ENCODE results near the gene NUSAP1.
A peak's percentile ranks its signal among the peaks of the same experiment; 100 is the strongest.
"Not testable (repeated sequence)": the region's sequence is repeated elsewhere in the genome, so short reads cannot be mapped to it uniquely, and the experiment has no call there.

NUSAP1 gene

DNA sequence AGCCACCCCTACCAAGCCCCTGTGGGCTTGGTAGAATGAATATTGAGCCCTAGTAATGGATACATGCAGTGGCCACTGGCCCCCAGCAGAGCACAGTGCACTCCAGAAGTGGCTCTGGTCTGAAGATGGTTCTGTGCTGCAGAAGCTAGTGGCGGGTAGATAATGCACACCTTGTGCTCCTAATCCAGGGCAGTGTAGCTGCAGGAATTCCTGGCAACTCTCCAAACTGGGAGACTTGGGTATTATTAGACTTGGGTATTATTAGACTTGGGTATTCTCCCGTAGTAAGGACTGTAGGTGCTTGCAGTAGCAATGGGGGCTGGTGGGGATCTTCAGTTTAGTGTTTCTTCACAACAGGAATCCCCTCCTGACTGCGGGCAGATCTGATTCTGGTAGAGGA, 34.7 kb downstream of the NUSAP1 start:
- H3K27me3 ChIP-seq (replicated peaks in 2 of 5; ENCODE audit: control insufficient read depth in 4 of 5, insufficient read depth in 5 of 5, low read length in 4 of 5), result no peaks in the 10 kb centered on the region
- no peak overlapping the region for H3K4me3 ChIP-seq (ENCODE audit: control insufficient read depth in 1 of 7, extremely low read depth in 1 of 7, insufficient read depth in 4 of 7, low read depth in 2 of 7, low read length in 6 of 7)
- peaks cover 23 to 73% (median 48%) of the 10 kb centered on the region in 4 experiments for H3K36me3 ChIP-seq (ENCODE audit: control insufficient read depth in 4 of 4, insufficient read depth in 4 of 4, low read length in 3 of 4)
- ChIA-PET CTCF (no interaction called here), POLR2A (no interaction called here)
- no peaks in the 10 kb centered on the region for H3K9me3 ChIP-seq (ENCODE audit: control extremely low read depth in 1 of 5, control insufficient read depth in 4 of 5, insufficient read depth in 2 of 5, low read depth in 1 of 5, low read length in 4 of 5)
- WGBS (ENCODE audit: insufficient coverage), result 100% methylated on average over 3 of the region's 3 CpGs
- H3K27ac ChIP-seq (ENCODE audit: insufficient read depth in 1 of 2, low read depth in 1 of 2, low read length in 2 of 2, poor library complexity in 1 of 2, severe bottlenecking in 2 of 2), result no peak overlapping the region
- no peaks in the 10 kb centered on the region for H3K4me1 ChIP-seq (ENCODE audit: control extremely low read depth in 1 of 4, control insufficient read depth in 4 of 4, insufficient read depth in 4 of 4, low read length in 3 of 4)
- DNase-seq, result no peak

DNA sequence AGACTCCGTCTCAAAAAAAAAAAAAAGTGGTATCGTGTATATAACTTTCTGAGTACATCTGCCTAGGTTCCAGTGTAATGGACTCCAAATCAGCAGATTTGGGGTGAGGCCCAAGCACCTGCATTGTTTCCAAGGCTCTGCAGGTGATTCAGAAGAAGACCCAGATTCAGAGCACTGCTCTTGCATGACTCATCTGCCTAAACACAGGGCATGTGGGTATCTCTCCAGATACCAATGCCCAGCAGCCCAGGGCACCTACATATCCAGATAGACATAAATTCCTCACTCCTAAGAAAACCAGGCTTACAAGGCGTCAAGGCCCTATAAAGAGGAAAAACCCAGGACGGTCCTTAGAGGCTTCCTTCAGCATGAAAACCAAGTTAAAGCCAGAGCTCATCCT, 45.3 kb downstream of the NUSAP1 start:
- no peak for DNase-seq
- H3K9me3 ChIP-seq (ENCODE audit: control extremely low read depth in 1 of 5, control insufficient read depth in 4 of 5, insufficient read depth in 2 of 5, low read depth in 1 of 5, low read length in 4 of 5), result no peaks in the 10 kb centered on the region
- peaks cover 21 to 58% (median 40%) of the 10 kb centered on the region in 4 experiments for H3K36me3 ChIP-seq (ENCODE audit: control insufficient read depth in 4 of 4, insufficient read depth in 4 of 4, low read length in 3 of 4)
- H3K4me3 ChIP-seq (ENCODE audit: control insufficient read depth in 1 of 7, extremely low read depth in 1 of 7, insufficient read depth in 4 of 7, low read depth in 2 of 7, low read length in 6 of 7), result no peak overlapping the region
- H3K27ac ChIP-seq (ENCODE audit: insufficient read depth in 1 of 2, low read depth in 1 of 2, low read length in 2 of 2, poor library complexity in 1 of 2, severe bottlenecking in 2 of 2), result no peak overlapping the region
- H3K4me1 ChIP-seq (ENCODE audit: control extremely low read depth in 1 of 4, control insufficient read depth in 4 of 4, insufficient read depth in 4 of 4, low read length in 3 of 4), result no peaks in the 10 kb centered on the region
- 100% methylated on average over 4 of the region's 4 CpGs for WGBS (ENCODE audit: insufficient coverage)
- CTCF ChIA-PET, result no interaction called here
- POLR2A ChIA-PET, result no interaction called here
- H3K27me3 ChIP-seq (replicated peaks in 2 of 5; ENCODE audit: control insufficient read depth in 4 of 5, insufficient read depth in 5 of 5, low read length in 4 of 5), result no peaks in the 10 kb centered on the region

DNA sequence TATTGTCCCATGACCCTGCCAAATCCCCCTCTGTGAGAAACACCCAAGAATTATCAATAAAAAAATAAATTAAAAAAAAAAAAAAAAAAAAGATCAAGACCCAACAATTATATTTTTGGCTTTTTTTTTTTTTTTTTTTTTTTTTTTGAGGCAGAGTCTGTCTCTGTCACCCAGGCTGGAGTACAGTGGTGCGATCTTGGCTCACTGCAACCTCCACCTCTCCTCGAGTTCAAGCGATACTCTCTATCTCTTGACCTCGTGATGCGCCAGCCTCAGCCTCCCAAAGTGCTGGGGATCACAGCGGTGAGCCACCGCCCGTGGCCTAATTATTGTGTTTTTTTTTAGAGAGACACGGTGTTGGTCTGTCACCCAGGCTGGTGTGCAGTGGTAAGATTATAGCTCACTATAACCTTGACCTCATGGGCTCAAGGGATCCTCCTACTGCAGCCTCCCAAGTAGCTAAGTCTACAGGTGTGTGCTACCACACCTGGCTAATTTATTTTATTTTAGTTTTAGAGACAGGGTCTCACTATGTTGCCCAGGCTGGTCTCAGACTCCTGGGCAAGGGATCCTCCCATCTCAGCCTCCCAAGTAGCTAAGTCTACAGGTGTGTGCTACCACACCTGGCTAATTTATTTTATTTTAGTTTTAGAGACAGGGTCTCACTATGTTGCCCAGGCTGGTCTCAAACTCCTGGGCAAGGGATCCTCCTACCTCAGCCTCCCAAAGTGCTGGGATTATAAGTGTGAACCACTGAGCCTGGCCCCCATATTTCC, 51.5 kb downstream of the NUSAP1 start:
- 100% methylated on average over 3 of the region's 9 CpGs for WGBS (ENCODE audit: insufficient coverage)
- CTCF ChIA-PET; H3K27ac ChIP-seq (ENCODE audit: insufficient read depth in 1 of 2, low read depth in 1 of 2, low read length in 2 of 2, poor library complexity in 1 of 2, severe bottlenecking in 2 of 2); H3K9me3 ChIP-seq (ENCODE audit: control extremely low read depth in 1 of 5, control insufficient read depth in 4 of 5, insufficient read depth in 2 of 5, low read depth in 1 of 5, low read length in 4 of 5); DNase-seq; H3K27me3 ChIP-seq (replicated peaks in 2 of 5; ENCODE audit: control insufficient read depth in 4 of 5, insufficient read depth in 5 of 5, low read length in 4 of 5); H3K4me3 ChIP-seq (ENCODE audit: control insufficient read depth in 1 of 7, extremely low read depth in 1 of 7, insufficient read depth in 4 of 7, low read depth in 2 of 7, low read length in 6 of 7); H3K4me1 ChIP-seq (ENCODE audit: control extremely low read depth in 1 of 4, control insufficient read depth in 4 of 4, insufficient read depth in 4 of 4, low read length in 3 of 4); POLR2A ChIA-PET: not testable (repeated sequence)
- H3K36me3 ChIP-seq (ENCODE audit: control insufficient read depth in 4 of 4, insufficient read depth in 4 of 4, low read length in 3 of 4), result peaks cover 14 to 47% (median 25%) of the 10 kb centered on the region in 4 experiments

DNA sequence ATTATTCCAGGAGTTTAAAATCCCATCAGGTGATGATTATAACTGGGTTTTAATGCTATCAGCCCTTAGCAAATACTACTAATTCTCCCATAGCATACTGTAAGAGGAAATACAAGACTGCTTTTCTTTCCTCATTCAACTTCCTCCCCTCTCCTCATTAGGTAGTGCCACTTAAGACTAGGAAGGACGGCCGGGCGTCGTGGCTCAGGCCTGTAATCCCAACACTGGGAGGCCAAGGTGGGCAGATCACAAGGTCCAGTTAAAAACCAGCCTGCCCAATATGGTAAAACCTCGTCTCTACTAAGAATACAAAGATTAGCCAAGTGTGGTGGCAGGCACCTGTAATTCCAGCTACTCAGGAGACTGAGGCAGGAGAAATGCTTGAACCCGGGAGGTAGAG, 55.0 kb downstream of the NUSAP1 start:
- Histone ChIP-seq H3K27ac (ENCODE audit: insufficient read depth in 1 of 2, low read depth in 1 of 2, low read length in 2 of 2, poor library complexity in 1 of 2, severe bottlenecking in 2 of 2) (no peak overlapping the region), H3K4me1 (ENCODE audit: control extremely low read depth in 1 of 4, control insufficient read depth in 4 of 4, insufficient read depth in 4 of 4, low read length in 3 of 4) (peaks cover 0 to 3% (median 2%) of the 10 kb centered on the region in 4 experiments), H3K27me3 (replicated peaks in 2 of 5; ENCODE audit: control insufficient read depth in 4 of 5, insufficient read depth in 5 of 5, low read length in 4 of 5) (no peaks in the 10 kb centered on the region), H3K36me3 (ENCODE audit: control insufficient read depth in 4 of 4, insufficient read depth in 4 of 4, low read length in 3 of 4) (peaks cover 3 to 27% (median 6%) of the 10 kb centered on the region in 4 experiments), H3K9me3 (ENCODE audit: control extremely low read depth in 1 of 5, control insufficient read depth in 4 of 5, insufficient read depth in 2 of 5, low read depth in 1 of 5, low read length in 4 of 5) (no peaks in the 10 kb centered on the region), H3K4me3 (ENCODE audit: control insufficient read depth in 1 of 7, extremely low read depth in 1 of 7, insufficient read depth in 4 of 7, low read depth in 2 of 7, low read length in 6 of 7) (no peak overlapping the region)
- ChIA-PET CTCF (no interaction called here), POLR2A (no interaction called here)
- DNase-seq, result no peak
- 88% methylated on average over 6 of the region's 6 CpGs for WGBS (ENCODE audit: insufficient coverage)

DNA sequence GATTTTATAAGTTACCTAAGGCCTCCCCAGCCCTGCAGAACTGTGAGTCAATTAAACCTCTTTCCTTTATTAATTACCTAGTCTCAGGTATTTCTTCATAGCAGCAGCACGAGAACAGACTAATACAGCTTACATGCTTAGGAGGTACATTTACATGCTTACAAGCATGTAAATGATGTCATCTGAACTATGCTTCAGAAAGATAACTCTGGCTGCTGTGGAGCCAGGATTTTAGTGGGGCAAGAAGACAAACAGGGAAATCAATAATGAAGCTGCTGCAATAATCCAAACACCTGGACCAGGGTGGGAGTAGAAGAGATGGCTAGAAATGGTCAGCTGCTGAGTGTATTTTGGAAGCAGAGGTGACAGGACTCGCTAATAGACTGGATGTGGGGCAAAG, 60.0 kb downstream of the NUSAP1 start:
- no peak overlapping the region for H3K4me3 ChIP-seq (ENCODE audit: control insufficient read depth in 1 of 7, extremely low read depth in 1 of 7, insufficient read depth in 4 of 7, low read depth in 2 of 7, low read length in 6 of 7)
- DNase-seq, result no peak
- no peaks in the 10 kb centered on the region for H3K9me3 ChIP-seq (ENCODE audit: control extremely low read depth in 1 of 5, control insufficient read depth in 4 of 5, insufficient read depth in 2 of 5, low read depth in 1 of 5, low read length in 4 of 5)
- ChIA-PET POLR2A (interaction anchor here (0.6 kb wide), 1 partner anchor 88 kb away, joined by 3 read pairs; no protein-coding TSS in a partner anchor), CTCF (interaction anchor here (0.7 kb wide), 1 partner anchor 459 kb away, joined by 3 read pairs; no protein-coding TSS in a partner anchor)
- peak overlapping the region in 1 of 2 experiments; percentile 41 for H3K27ac ChIP-seq (ENCODE audit: insufficient read depth in 1 of 2, low read depth in 1 of 2, low read length in 2 of 2, poor library complexity in 1 of 2, severe bottlenecking in 2 of 2)
- H3K36me3 ChIP-seq (ENCODE audit: control insufficient read depth in 4 of 4, insufficient read depth in 4 of 4, low read length in 3 of 4), result peaks cover under 1 to 27% (median 19%) of the 10 kb centered on the region in 4 experiments
- WGBS (ENCODE audit: insufficient coverage), result no CpG with 5 or more reads among the region's 2 CpGs
- no peaks in the 10 kb centered on the region for H3K27me3 ChIP-seq (replicated peaks in 2 of 5; ENCODE audit: control insufficient read depth in 4 of 5, insufficient read depth in 5 of 5, low read length in 4 of 5)
- H3K4me1 ChIP-seq (ENCODE audit: control extremely low read depth in 1 of 4, control insufficient read depth in 4 of 4, insufficient read depth in 4 of 4, low read length in 3 of 4), result peaks cover 0 to 10% (median 8%) of the 10 kb centered on the region in 4 experiments

DNA sequence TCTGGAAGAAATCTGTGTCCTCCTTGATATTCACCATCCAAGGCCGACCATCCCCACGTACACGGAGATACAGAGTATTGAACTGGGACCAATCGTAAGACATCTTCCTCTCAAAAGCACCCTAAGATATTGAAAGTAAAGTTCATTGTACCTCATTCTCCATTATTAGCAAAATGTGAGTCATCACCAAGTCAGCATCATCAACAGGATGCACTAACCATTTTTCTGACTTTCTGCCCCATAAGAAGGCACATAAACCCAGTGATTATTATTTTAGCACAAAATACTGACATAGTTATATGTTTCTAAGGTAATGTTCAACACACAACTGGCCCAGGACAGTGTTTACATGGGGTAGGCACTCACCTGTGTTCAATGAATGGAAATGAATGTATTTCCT, 62.2 kb downstream of the NUSAP1 start:
- no peak overlapping the region for H3K27ac ChIP-seq (ENCODE audit: insufficient read depth in 1 of 2, low read depth in 1 of 2, low read length in 2 of 2, poor library complexity in 1 of 2, severe bottlenecking in 2 of 2)
- 100% methylated on average over 3 of the region's 4 CpGs for WGBS (ENCODE audit: insufficient coverage)

DNA sequence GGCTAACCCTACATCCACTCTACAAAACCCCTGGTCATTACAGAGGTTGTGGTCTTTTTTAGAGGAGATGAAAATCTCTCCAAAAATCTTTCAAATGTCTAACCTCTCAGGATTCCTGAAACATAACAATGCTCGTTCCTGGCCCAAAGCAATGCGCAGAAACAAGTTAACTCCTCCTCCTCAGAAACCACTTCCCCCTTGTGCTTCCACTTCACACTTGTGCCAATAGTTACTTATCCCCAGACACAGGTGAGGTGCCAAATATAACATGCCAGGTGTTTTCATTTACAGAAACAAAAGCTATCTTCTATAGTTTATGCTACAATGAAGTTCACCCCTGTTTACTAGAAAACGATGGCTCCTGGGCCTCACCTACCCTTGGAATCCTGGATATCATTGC, 63.4 kb downstream of the NUSAP1 start:
- peak in 1 of 3 donors; percentile 18 for DNase-seq
- H3K27ac ChIP-seq (ENCODE audit: insufficient read depth in 1 of 2, low read depth in 1 of 2, low read length in 2 of 2, poor library complexity in 1 of 2, severe bottlenecking in 2 of 2), result no peak overlapping the region
- H3K27me3 ChIP-seq (replicated peaks in 2 of 5; ENCODE audit: control insufficient read depth in 4 of 5, insufficient read depth in 5 of 5, low read length in 4 of 5), result no peaks in the 10 kb centered on the region
- ChIA-PET CTCF (no interaction called here), POLR2A (no interaction called here)
- H3K9me3 ChIP-seq (ENCODE audit: control extremely low read depth in 1 of 5, control insufficient read depth in 4 of 5, insufficient read depth in 2 of 5, low read depth in 1 of 5, low read length in 4 of 5), result no peaks in the 10 kb centered on the region
- peaks cover 0 to 10% (median 8%) of the 10 kb centered on the region in 4 experiments for H3K4me1 ChIP-seq (ENCODE audit: control extremely low read depth in 1 of 4, control insufficient read depth in 4 of 4, insufficient read depth in 4 of 4, low read length in 3 of 4)
- 46% methylated on average over 3 of the region's 3 CpGs for WGBS (ENCODE audit: insufficient coverage)
- no peak overlapping the region for H3K4me3 ChIP-seq (ENCODE audit: control insufficient read depth in 1 of 7, extremely low read depth in 1 of 7, insufficient read depth in 4 of 7, low read depth in 2 of 7, low read length in 6 of 7)
- H3K36me3 ChIP-seq (ENCODE audit: control insufficient read depth in 4 of 4, insufficient read depth in 4 of 4, low read length in 3 of 4), result peaks cover 0 to 17% (median 16%) of the 10 kb centered on the region in 4 experiments

More for the DNA sequence above, 62.2 kb downstream of the NUSAP1 start:
- peaks cover 0 to 10% (median 8%) of the 10 kb centered on the region in 4 experiments for H3K4me1 ChIP-seq (ENCODE audit: control extremely low read depth in 1 of 4, control insufficient read depth in 4 of 4, insufficient read depth in 4 of 4, low read length in 3 of 4)
- H3K27me3 ChIP-seq (replicated peaks in 2 of 5; ENCODE audit: control insufficient read depth in 4 of 5, insufficient read depth in 5 of 5, low read length in 4 of 5), result no peaks in the 10 kb centered on the region
- H3K4me3 ChIP-seq (ENCODE audit: control insufficient read depth in 1 of 7, extremely low read depth in 1 of 7, insufficient read depth in 4 of 7, low read depth in 2 of 7, low read length in 6 of 7), result no peak overlapping the region
- ChIA-PET CTCF (no interaction called here), POLR2A (no interaction called here)
- no peaks in the 10 kb centered on the region for H3K9me3 ChIP-seq (ENCODE audit: control extremely low read depth in 1 of 5, control insufficient read depth in 4 of 5, insufficient read depth in 2 of 5, low read depth in 1 of 5, low read length in 4 of 5)
- H3K36me3 ChIP-seq (ENCODE audit: control insufficient read depth in 4 of 4, insufficient read depth in 4 of 4, low read length in 3 of 4), result peaks cover 0 to 18% (median 16%) of the 10 kb centered on the region in 4 experiments
- DNase-seq, result no peak

Measured in common myeloid progenitor, CD34-positive (primary cell).